Activated T-cell treated with anti-CD3 and anti-CD28 coated beads, Interleukin-2, amount 50 U/mL, for 24 hours (primary cell): ENCODE measurements around the gene DOCK1.
"Not testable (repeated sequence)": the region's sequence is repeated elsewhere in the genome, so short reads cannot be mapped to it uniquely, and the experiment has no call there.

ENCODE experiments used
- DNase-seq: peaks from one replicate; pipeline ENCODE4 v3.0.0-alpha.2; 2020
- H3K27ac Mint-ChIP-seq: 2 replicates; pipeline ENCODE4 v1.8.0; 2020; ENCODE audit warnings: mild to moderate bottlenecking, mixed read lengths
- H3K27me3 Mint-ChIP-seq: 2 replicates; pipeline ENCODE4 v1.8.0; 2020; ENCODE audit warnings: mixed read lengths
- H3K36me3 Mint-ChIP-seq: 2 replicates; pipeline ENCODE4 v1.8.0; 2020; ENCODE audit warnings: low read depth, mixed read lengths
- H3K4me1 Mint-ChIP-seq: 2 replicates; pipeline ENCODE4 v1.8.0; 2020; ENCODE audit warnings: low read depth, mixed read lengths
- H3K4me3 Mint-ChIP-seq: 2 replicates; pipeline ENCODE4 v1.8.0; 2020; ENCODE audit warnings: mild to moderate bottlenecking, moderate library complexity, mixed read lengths
- H3K9me3 Mint-ChIP-seq: 2 replicates; pipeline ENCODE4 v1.8.0; 2020; ENCODE audit warnings: mixed read lengths

The DOCK1 gene

DNA sequence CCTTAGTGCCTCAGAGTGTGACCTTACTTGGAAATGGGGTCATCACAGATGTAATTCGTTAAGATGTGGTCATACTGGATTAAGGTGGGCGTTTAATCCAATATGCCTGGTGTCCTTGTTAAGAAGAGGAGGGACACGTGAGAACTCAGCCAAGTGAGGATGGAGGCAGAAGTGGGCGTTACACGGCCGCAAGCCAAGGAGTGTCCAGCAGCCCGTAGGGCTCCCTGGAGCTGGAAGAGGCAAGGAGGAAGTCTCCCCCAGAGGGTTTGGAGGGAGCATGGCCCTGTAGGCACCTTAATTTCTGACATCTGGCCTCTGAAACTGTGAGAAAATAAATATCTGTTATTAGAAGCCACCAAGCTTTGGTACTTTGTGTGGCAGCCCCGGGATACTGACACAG lies 21.3 kb downstream of the DOCK1 start:
- H3K4me3 Mint-ChIP-seq: no peak overlapping the region
- peaks cover 3% of the 10 kb centered on the region for H3K9me3 Mint-ChIP-seq
- no peaks in the 10 kb centered on the region for H3K36me3 Mint-ChIP-seq

DNA sequence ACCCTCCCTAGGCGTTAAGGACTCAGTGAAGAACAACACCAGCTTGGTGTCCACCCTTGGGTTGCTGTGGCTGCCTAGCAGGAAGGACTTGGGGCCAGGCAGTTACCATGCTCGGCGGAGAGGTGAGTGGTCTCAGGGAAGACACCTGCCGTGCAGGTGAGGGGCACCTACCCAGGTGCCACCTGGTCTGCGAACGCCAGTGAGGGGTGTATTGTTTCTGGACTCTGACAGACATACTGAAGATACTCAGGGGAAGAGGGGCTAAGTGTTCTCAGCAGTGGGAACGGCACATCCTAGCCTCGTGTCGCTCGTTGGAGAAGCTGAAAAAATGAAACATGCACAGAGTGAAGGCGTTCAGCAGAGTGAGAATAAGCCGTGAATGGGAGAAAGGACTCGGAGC lies 22.6 kb downstream of the DOCK1 start:
- H3K27ac Mint-ChIP-seq: no peak overlapping the region
- H3K4me1 Mint-ChIP-seq: no peaks in the 10 kb centered on the region
- peaks cover 3% of the 10 kb centered on the region for H3K9me3 Mint-ChIP-seq
- no peaks in the 10 kb centered on the region for H3K36me3 Mint-ChIP-seq
- no peaks in the 10 kb centered on the region for H3K27me3 Mint-ChIP-seq
- DNase-seq: no peak
- no peak overlapping the region for H3K4me3 Mint-ChIP-seq

More for the DNA sequence above, 21.3 kb downstream of the DOCK1 start:
- Mint-ChIP-seq H3K27ac (no peak overlapping the region), H3K27me3 (no peaks in the 10 kb centered on the region), H3K4me1 (no peaks in the 10 kb centered on the region)
- DNase-seq: no peak

DNA sequence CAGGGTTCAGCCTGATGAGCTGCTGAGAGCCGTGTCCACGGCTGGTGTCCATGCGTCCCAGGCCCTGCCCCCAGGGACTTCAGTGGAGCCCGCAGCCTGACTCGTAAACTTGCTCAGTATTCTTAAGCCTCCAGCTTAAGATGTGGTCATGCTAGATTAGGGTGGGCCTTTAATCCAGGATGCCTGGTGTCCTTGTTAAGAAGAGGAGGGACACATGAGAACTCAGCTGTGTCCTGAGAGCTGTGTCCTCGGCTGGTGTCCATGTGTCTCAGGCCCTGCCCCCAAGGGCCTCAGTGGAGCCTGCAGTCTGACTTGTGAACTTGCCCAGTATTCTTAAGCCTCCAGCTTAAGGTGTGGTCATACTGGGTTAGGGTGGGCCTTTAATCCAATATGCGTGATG lies 23.0 kb downstream of the DOCK1 start:
- no peak for DNase-seq
- no peak overlapping the region for H3K4me3 Mint-ChIP-seq
- no peaks in the 10 kb centered on the region for H3K27me3 Mint-ChIP-seq
- no peaks in the 10 kb centered on the region for H3K4me1 Mint-ChIP-seq
- no peaks in the 10 kb centered on the region for H3K36me3 Mint-ChIP-seq
- no peak overlapping the region for H3K27ac Mint-ChIP-seq
- H3K9me3 Mint-ChIP-seq: peaks cover 3% of the 10 kb centered on the region

DNA sequence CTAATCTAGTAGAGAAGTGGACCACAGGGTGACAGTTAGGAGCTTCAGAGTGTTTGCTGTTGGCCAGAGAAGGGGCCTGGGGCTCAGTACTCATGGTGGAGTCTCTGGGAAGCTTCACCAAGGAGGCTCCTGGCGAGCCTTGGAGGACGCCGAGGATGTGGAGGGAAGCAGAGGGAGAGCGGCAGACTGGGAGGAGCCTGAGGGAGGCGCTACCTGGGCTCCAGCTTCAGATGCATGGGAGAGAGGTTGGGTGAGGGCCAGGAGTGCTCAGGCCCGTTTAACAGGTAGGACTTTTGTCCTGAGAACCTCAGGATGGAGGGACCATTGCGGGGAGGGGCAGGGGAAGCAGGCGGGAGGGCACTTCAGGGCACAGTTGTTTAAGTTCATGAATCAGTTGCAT lies 24.2 kb downstream of the DOCK1 start:
- H3K4me3 Mint-ChIP-seq: no peak overlapping the region
- no peaks in the 10 kb centered on the region for H3K4me1 Mint-ChIP-seq
- H3K36me3 Mint-ChIP-seq: no peaks in the 10 kb centered on the region

GRCh38 chr10:126930131-126930882 lies 25.1 kb downstream of the DOCK1 start:
- peaks cover 3% of the 10 kb centered on the region for H3K9me3 Mint-ChIP-seq

More for the DNA sequence above, 24.2 kb downstream of the DOCK1 start:
- H3K27me3 Mint-ChIP-seq: no peaks in the 10 kb centered on the region
- H3K27ac Mint-ChIP-seq: no peak overlapping the region
- DNase-seq: no peak
- peaks cover 3% of the 10 kb centered on the region for H3K9me3 Mint-ChIP-seq

GRCh38 chr10:126930883-126931503 lies 25.8 kb downstream of the DOCK1 start:
- Mint-ChIP-seq H3K9me3 (peaks cover 3% of the 10 kb centered on the region), H3K36me3 (no peaks in the 10 kb centered on the region), H3K4me3 (no peak overlapping the region), H3K4me1 (no peaks in the 10 kb centered on the region), H3K27ac (no peak overlapping the region), H3K27me3 (no peaks in the 10 kb centered on the region)
- DNase-seq: no peak

More at GRCh38 chr10:126930131-126930882, 25.1 kb downstream of the DOCK1 start:
- no peak overlapping the region for H3K27ac Mint-ChIP-seq
- no peak overlapping the region for H3K4me3 Mint-ChIP-seq
- H3K27me3 Mint-ChIP-seq: no peaks in the 10 kb centered on the region
- H3K4me1 Mint-ChIP-seq: no peaks in the 10 kb centered on the region
- no peaks in the 10 kb centered on the region for H3K36me3 Mint-ChIP-seq
- DNase-seq: no peak

GRCh38 chr10:126931544-126931943 lies 26.3 kb downstream of the DOCK1 start:
- Mint-ChIP-seq H3K9me3 (peaks cover 3% of the 10 kb centered on the region), H3K27me3 (no peaks in the 10 kb centered on the region), H3K27ac (no peak overlapping the region), H3K36me3 (no peaks in the 10 kb centered on the region), H3K4me1 (no peaks in the 10 kb centered on the region), H3K4me3 (no peak overlapping the region)
- no peak for DNase-seq

- H3K4me3 Mint-ChIP-seq: no peak overlapping the region
- no peak overlapping the region for H3K27ac Mint-ChIP-seq
- H3K4me1 Mint-ChIP-seq: no peaks in the 10 kb centered on the region
- H3K36me3 Mint-ChIP-seq: no peaks in the 10 kb centered on the region
- no peaks in the 10 kb centered on the region for H3K27me3 Mint-ChIP-seq
- H3K9me3 Mint-ChIP-seq: peaks cover 3% of the 10 kb centered on the region
- no peak for DNase-seq
Observed at GRCh38 chr10:126932516-126932915, 27.3 kb downstream of the DOCK1 start.

- DNase-seq: no peak
- Mint-ChIP-seq H3K4me1 (no peaks in the 10 kb centered on the region), H3K27me3 (no peaks in the 10 kb centered on the region), H3K4me3 (no peak overlapping the region), H3K36me3 (no peaks in the 10 kb centered on the region), H3K27ac (no peak overlapping the region), H3K9me3 (no peaks in the 10 kb centered on the region)
Observed at GRCh38 chr10:126933116-126933515, 27.9 kb downstream of the DOCK1 start.

DNA sequence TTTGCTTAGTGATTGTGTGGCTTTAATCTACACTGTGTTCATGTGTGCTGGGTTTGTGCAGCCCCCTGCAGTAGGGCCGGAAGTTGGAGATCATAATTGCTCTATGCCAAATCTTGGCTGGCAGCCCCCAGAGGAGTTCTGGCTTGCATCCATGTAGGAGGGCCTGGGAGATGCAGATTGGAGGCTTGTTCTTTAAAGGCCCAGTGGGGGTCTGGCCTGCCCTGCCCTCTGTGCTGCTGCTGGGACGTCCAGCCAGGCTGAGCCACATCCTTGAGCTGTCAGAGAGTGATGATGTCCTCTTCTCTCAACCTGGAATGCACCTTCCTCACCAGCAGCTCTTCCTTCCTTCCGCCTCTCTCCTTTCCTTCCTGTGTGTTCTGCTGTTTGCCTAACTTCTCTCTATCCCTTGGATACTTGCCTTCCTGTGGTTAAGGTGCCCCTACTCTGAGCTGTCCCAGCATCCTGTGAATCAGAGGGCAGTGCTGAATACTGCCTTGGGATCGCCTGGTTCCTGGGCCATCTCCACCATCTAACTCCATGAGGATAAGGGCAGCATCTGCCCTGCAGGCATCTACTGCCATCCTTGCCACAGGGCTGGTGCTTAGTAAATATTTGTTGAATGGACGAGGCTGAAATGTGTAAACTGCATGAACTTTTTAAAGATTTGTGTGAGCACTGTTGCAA lies 30.2 kb downstream of the DOCK1 start:
- no peak for DNase-seq
- no peak overlapping the region for H3K27ac Mint-ChIP-seq
- no peak overlapping the region for H3K4me3 Mint-ChIP-seq
- H3K9me3 Mint-ChIP-seq: peaks cover 4% of the 10 kb centered on the region
- no peaks in the 10 kb centered on the region for H3K36me3 Mint-ChIP-seq
- no peaks in the 10 kb centered on the region for H3K4me1 Mint-ChIP-seq
- no peaks in the 10 kb centered on the region for H3K27me3 Mint-ChIP-seq

DNA sequence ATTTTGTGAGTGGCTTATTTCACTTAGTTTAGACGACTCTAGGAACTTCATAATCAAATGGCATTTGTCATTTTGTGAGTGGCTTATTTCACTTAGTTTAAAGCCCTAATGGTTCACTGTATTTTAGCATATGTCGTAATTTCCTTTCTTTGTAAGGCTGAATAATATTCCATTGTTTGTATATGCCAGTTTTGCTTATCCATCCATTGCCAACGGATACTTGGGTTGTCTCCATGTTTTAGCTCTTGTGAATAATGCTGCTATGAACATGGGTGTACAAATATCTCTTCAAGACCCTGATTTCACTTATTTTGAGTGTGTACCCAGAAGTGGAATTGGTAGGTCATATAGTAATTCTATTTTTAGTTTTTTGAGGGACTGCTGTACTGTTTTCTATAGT lies 31.8 kb downstream of the DOCK1 start:
- Mint-ChIP-seq H3K4me1 (no peaks in the 10 kb centered on the region), H3K27ac (no peak overlapping the region), H3K4me3 (no peak overlapping the region), H3K9me3 (peaks cover 4% of the 10 kb centered on the region), H3K27me3 (no peaks in the 10 kb centered on the region), H3K36me3 (no peaks in the 10 kb centered on the region)
- DNase-seq: no peak

DNA sequence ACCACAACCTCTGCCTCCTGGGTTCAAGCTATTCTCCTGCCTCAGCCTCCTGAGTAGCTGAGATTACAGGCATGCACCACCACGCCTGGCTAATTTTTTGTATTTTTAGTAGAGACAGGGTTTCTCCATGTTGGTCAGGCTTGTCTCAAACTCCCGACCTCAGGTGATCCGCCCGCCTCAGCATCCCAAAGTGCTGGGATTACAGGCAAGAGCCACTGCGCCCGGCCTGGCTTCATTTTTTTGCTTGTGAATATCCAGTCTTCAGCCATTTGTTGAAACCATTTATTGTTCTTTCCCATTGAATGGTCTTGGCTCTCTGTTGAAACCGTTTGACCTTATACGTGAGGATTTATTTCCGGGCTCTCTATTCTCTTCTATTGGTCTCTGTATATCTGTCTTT lies 32.9 kb downstream of the DOCK1 start:
- H3K4me3 Mint-ChIP-seq, H3K4me1 Mint-ChIP-seq, H3K36me3 Mint-ChIP-seq, H3K9me3 Mint-ChIP-seq, H3K27me3 Mint-ChIP-seq, H3K27ac Mint-ChIP-seq, DNase-seq: not testable (repeated sequence)

DNA sequence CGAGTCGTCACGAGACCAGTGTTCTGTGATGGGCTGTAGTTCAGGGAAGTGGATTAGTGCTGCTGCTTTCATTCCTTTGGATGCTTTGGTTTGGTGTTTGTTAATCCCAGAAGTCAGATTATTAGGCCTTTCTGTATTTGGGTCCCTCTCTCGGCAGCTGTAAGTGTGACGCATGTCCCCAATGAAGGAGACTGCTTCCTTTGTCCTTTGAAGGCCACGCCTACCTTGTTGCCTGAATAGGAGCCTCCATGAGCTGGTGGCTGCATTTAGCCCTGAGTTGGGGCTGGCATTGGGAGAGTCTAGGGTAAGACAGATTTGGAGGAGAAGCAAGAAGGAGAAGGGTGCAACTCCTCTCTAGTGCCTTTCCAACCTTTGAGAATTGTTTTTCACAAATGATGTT lies 34.5 kb downstream of the DOCK1 start:
- Mint-ChIP-seq H3K27ac (no peak overlapping the region), H3K27me3 (no peaks in the 10 kb centered on the region), H3K4me1 (no peaks in the 10 kb centered on the region), H3K36me3 (no peaks in the 10 kb centered on the region), H3K9me3 (peaks cover 4% of the 10 kb centered on the region), H3K4me3 (no peak overlapping the region)
- no peak for DNase-seq

DNA sequence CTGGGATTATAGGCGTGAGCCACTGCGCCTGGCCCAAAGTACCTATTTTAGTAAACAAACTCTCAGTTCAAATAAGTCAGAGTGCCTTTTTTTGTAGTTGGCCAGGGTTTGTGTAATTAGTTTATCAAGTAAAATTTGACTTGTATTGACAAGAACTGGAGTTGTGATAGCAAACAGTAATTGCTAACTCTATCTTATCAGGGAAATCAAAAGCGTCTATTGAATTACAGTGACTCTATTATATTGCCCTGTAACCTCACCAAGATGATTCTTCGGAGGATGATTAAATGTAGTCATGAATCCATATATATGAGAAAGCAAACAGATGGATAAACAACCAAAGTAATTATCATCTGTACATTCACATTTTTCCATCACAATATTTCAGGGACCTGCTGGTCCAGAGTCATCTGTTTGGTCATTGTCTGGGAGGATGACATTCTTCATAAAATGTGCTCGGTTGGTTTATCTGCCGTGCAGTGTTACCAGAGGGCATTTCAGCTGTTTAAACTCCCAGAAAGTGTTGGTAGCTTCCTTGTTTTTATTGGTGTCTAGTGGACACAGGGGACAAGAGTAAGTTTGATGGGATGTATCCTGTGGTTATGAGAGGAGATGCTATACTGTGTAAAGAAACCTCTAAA lies 35.6 kb downstream of the DOCK1 start:
- DNase-seq: no peak
- Mint-ChIP-seq H3K4me3 (no peak overlapping the region), H3K27me3 (no peaks in the 10 kb centered on the region), H3K27ac (no peak overlapping the region), H3K4me1 (no peaks in the 10 kb centered on the region), H3K9me3 (peaks cover 4% of the 10 kb centered on the region), H3K36me3 (no peaks in the 10 kb centered on the region)

GRCh38 chr10:126944191-126944590 lies 39.0 kb downstream of the DOCK1 start:
- Mint-ChIP-seq H3K4me3 (no peak overlapping the region), H3K36me3 (no peaks in the 10 kb centered on the region), H3K27me3 (no peaks in the 10 kb centered on the region), H3K9me3 (no peaks in the 10 kb centered on the region), H3K4me1 (no peaks in the 10 kb centered on the region), H3K27ac (no peak overlapping the region)
- no peak for DNase-seq
